Cardiac septum (tissue), 1 donor: ENCODE results near the gene ATXN1. TPM values are rescaled to one million over a fixed set of nuclear protein-coding genes. Genes with fewer than 3 reads are reported as not detected.

ENCODE experiments used
- DNase-seq: peaks from one replicate; pipeline ENCODE4 v3.0.0-alpha.2; 2020; ENCODE audit warnings: low spot score
- intact Hi-C: fragments of 100-400 bp; cut with DNase I; formaldehyde crosslinking; loops from one replicate; pipeline ENCODE4 v1.14.0; 2022
- total RNA-seq: library from RNA; stranded (reverse); fragmentation: NEBNext Ultra II Directional; extraction: Animal tissue kit (Norgen Biotek cat#: 25700); gene quantifications from one replicate; pipeline ENCODE4 v1.2.1, GENCODE V29; 2021
- donor health status: DM: no; HTN: no; CAD: no.

ATXN1 gene
- total RNA-seq, 1 donor from 2014 or later = 40.2 TPM

DNA sequence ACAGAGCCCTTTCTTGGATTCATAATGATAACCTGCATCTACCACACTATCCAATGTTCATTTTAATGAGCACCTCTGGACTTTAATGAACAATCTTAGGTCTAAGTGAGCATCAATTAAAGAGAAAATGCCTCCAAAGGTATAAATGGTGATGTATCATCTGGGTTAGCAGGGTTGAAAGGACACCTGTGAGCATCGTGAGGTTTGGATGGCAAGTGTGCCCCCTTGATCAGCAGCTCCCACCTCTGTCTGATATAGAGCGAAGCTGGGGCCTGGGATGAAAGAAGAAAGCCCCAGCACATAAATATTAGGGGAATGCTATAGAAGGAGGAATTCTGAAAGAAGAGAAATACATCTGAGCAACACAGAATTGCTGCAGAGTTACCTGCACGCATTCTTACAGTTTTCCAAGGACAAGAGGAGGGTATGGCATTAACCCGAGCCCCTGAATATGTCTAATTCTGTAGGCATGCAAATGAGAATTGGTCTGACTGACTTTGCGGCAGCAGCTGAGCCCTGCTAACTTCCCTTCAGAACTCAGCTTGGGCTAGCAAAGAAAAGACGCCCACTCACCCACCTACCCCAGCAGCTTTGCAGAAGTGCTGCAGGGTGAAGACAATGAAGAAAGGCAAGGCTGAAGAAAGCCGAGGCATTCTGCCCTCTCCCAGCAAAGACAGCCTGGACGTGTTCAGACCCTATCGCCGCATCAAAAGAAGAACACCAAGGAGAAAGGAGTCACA, 386.6 kb downstream of the ATXN1 start:
- intact Hi-C loops = no loop called here
- DNase-seq = no peak

DNA sequence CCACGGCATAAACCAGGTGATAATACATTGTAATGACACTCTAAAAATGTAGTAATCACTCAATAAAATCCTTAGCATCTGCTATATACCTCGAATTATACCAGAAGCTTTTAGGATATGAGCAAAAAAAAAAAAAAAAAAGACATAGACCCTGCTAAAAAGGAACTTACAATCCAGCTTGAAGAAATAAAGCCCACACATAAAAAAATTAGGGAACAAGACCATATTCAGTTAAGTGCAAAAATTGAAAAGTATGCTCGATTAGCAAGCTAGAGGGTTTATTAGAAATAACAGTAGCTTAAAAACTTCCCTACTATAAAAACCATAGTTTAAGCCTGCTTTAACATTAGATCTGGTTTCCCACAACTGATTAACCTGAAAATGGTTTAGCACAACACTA, 387.2 kb downstream of the ATXN1 start:
- intact Hi-C loops = no loop called here
- no peak for DNase-seq

DNA sequence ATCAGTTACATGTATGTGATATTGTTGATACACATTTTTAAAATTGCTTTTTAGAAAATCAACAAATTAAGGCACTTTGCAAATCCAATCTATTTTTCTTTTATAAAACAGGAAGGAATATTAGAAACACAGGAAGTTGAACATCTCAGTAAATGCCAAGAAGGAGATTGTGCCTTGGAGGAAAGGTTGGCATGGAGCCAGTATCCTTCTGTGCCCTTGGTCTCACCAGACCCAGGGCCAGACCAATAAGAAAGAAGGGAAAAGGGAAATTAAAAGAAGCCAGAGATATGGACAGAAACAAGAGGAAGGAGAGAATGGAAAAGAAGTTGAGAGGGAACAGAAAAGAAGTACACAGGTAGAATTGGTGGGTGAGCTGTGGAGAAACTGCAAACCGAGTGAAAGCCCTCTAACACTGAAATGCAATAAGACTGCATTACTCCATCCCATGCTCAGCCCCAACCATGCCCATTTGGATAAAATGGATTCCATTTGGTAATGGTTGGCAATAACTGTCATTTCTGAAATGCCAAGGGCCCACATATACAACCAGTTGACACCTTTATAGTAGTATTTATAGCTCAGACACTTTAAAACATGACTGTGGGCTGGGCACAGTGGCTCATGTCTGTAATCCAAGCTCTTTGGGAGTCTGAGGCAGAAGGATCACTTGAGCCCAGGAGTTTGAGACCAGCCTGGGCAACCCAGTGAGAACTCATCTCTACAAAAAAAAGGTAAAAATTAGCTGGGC, 389.1 kb downstream of the ATXN1 start:
- DNase-seq = no peak
- intact Hi-C loops = no loop called here

DNA sequence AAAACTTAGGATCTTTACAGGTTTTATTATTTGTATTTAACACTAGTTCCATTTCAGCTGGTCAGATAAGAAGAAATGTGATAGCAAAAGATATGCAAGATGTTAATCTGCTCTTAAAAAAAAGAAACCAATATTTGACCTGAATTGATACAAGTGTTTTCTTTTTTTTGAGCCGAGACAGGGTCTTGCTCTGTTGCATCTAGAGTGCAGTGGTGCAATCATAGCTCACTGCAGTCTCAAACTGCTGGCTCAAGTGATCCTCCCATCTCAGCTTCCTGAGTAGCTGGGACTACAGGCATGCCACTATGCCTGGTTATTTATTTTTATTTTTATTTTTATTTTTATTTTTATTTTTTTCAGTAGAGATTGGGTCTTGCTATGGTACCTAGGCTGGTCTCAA, 389.9 kb downstream of the ATXN1 start:
- intact Hi-C loops = no loop called here
- no peak for DNase-seq

DNA sequence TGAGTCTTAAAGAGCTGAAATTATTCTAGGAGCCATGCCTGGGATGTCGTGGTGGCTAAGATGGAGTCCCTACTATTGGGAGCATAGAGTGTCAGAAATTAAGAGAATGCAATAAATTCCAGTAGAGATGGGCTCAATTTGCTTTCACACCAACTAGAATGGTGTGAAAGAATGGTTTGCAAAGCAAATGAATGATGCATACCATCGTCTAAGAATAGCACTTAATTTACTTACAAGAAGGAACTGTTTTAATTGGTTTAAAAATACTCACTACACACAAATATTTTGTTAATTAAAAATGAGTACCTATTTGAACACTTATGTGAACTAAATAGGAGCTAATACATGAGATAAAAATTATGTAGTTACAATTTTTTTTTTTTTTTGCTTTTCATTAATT, 390.3 kb downstream of the ATXN1 start:
- intact Hi-C loops = no loop called here

DNA sequence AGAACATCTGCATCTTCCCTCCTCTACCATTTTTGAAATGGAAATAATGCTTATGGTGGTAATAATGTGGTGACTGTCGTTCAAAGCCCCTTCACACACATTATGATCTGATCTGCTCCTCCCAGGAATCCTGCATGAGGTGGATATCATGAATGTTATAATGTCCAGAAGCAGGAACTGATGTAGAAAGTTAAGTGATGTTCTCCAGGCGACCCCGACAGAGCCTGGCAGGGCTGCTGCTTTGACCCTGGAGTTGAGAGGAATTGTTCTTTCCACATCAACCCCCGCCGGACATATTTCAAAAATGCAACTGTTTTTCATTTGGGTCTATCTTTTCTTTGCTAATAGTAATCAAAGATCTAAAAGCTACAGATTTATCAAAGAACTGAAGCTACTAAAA, 391.3 kb downstream of the ATXN1 start:
- no peak for DNase-seq
- intact Hi-C loops = no loop called here

More for the DNA sequence above, 390.3 kb downstream of the ATXN1 start:
- no peak for DNase-seq

DNA sequence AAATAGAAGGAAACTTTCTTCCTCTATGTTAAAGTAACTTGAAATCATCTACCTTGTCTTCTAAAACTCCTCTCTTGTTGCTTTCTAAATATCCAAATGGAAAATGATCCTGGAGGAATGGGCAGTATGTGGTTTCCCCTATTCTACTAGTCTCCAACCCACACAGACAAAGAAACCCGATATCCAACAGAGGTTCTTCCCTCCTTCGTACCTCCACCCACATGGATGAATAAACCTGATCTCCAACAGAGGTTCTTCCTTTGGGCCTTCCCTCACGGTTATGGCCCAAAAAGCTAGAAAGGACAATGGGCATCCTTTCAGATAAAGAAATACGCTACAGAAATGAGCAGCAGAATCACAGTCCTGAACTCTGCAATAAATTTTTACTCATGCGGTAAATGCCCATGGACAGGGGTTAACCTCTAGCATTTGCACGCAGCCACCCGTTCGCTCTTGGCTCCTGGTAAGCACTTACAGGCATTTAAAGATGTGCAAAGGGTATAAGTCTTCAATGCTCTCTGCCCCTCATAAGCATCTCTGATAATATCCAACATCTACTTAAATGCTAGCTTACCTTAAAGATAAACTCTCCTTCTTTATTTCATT, 392.0 kb downstream of the ATXN1 start:
- DNase-seq = no peak
- intact Hi-C loops = no loop called here

DNA sequence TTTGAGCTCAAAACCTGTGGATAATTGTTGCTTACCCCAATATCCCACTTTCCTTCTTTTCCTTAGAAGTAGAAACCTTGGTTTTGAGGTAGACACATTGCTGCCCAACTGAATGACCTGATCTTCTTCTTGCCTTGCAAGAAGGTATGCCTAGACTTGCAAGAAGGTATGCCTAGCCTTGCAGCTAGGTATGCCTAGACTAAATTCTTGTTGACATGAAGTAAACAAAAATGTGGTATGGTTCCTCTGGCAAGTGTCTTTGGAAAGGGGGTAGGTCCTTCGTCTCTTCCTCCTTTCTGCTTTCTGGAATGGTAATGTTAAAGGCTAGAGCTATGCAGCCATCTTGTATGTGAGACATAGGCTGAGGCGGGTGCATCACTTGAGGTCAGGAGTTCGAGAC, 393.7 kb downstream of the ATXN1 start:
- intact Hi-C loops = no loop called here
- DNase-seq = no peak

DNA sequence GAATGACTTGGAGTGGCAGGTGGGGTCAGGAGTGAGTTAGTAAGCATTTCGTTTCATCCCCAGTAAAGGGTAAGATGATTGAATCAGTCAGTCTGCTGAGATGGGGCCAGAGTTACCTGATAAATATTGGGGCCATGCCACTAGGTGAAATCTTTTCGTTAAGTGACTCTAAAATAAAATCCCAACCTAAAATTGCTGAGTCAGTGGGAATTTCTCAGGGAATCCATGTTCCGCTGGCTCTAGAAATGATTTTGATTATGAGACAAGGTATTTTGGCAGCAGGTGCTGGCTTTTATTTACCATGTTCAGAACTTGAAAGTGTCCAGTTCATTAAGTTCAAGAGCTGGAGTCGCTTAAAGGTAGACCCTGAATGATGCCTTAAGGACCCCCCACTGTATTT, 397.5 kb downstream of the ATXN1 start:
- no peak for DNase-seq
- intact Hi-C loops = no loop called here

DNA sequence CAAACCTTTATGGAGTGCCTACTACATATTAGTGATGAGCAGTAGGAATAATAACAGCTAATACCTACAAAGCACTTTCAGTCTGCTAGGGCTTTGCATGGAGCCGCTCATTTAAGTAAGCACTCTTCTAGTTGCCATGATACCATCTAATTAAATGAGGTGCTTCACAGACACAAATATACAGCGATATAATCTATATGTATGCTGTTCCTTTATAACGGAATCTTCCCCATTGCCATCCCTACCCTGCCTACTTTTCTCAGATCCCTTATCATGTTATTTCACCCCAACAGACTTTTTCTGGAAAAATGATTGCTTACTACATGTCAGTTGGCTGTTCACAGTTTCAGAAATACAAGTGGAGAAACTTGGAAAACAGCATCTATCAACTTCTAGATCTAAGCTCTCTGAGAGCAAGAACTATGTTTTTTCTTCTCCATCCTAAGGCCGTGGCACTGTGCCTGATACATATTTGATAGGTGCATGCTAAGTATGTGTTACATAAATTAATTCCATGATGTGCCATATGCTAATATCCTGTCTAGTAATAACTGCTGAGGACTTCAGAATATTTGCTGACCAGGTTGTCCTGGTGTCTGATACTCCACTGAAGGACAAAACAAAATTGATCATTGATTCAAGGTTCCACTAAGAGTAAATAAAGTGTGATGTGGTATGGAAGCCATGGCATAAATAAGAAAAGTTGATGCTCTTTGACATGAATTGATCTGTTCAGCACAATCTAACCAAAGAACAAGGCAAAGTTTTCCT, 398.3 kb downstream of the ATXN1 start:
- no peak for DNase-seq
- intact Hi-C loops = no loop called here

DNA sequence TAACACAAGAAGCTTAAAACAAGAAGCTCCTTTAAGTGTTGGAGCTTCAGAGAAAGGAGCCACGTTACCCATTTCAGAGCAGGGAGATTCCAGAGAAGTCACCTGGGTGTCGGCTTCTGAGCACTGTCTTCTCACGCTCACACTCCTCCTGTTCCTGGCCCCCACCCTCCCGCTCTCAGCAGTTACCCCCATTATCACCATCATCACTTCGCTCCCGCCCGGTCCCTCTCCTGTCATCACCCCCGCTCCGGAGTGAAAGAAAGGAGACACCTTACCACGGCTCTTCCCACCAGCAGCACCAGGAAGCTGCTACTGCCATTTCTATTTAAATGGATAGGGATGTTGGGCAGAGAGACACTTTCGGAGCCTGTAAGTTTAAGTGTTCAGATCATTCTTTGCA, 399.0 kb downstream of the ATXN1 start:
- intact Hi-C loops = no loop called here
- DNase-seq = no peak

DNA sequence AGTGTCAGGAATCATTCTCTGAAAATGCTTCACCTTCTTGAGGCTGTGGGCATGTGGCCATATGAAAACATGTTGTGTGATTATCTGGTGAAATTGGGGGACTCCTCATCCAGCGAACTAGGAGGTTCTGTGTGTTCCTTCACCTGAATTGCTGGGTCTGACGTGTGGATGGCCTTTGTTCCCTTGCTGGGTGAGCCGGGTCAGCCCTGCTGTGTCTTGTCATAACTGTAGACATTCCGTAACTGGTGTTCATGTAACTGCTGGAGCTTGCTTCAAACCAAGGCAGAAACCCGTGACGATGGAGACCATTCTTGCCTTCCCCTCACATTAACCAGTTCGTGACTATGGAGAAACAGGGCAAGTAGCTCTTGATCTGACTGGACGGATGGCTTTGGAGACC, 399.4 kb downstream of the ATXN1 start:
- intact Hi-C loops = no loop called here

DNA sequence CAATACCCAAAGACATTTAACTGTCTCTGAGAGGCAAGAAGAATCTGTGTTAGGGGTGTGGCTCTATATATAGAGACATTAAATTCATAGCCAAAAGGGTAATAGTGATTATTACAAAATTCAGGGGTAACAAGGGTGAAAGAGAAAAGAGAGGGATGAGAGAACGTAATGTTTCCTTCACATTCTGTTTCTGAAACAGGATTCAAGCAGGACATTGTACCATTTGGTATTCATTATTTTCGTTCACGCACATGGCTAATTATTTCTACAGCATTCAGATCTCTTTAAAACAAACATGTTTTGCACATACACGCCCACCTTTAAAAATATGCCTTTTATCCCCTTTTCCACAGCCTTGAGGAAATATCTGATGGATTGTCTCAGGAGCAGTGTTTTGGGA, 400.1 kb downstream of the ATXN1 start:
- DNase-seq = no peak
- intact Hi-C loops = no loop called here

More for the DNA sequence above, 399.4 kb downstream of the ATXN1 start:
- no peak for DNase-seq

DNA sequence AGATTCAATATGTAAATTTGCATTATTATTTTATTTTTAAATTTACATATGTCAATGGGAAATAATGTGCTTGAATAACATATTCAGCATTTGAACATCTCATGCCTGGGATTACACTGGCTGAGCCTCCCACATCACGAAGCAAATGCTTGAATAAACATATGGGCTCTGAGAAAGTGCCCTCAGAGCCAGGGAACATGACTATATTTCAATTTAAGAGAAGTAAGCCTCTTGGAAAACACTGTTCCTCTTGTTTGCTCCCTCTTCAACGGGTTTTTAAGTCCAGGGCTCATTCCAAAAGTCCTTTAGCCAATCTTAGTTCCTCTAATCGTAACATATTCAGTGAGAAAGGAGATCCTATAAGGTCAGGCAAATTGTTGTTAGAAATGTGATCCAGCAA, 400.9 kb downstream of the ATXN1 start:
- intact Hi-C loops = no loop called here
- no peak for DNase-seq

DNA sequence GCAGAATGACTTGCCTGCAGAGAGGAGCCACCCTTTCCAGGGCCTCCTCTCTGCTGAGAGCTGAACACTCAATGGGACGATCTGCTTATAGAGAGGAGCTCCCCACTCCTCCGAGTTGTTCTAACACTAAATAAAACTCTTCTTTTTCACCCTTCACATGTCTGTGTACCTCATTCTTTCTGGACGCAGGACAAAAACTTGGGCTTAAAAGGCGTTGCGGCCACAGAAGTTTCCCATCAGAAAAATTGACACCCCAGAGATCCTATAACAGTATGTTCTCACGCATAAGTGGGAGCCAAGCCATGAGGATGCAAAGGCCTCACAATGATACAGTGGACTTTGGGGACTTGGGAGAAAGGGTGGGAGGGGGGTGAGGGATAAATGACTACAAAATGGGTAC, 401.7 kb downstream of the ATXN1 start:
- intact Hi-C loops = no loop called here
- DNase-seq = no peak

DNA sequence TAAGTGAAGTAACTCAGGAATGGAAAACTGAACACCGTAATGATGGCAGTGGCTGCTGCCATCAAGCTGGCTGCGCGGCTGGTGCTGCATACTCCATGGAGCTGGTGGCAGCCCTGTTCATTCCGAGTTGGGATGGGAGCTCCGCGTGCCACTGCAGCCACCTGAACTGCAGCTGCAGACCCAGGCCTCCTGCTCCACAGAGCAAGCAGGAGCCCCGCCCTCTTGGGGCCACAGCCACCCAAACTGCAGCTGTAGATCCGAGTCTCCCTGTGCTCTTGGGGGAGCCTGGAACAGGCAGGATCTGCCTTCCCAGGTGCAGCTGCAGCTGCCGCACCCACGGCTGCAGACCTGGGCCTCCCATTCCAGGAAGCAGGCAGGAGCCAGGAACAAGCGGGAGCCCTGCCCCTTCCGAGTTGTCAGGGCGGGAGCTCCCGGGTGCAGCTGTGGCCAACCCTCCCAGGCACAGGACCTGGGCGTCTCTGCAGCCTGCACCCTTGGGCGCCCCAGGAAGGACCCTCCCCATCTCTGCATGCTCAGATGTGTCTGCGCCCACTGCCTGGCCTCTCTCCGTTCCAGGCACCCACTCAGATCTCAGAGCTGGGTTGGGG, 402.6 kb downstream of the ATXN1 start:
- DNase-seq = no peak
- intact Hi-C loops = no loop called here

DNA sequence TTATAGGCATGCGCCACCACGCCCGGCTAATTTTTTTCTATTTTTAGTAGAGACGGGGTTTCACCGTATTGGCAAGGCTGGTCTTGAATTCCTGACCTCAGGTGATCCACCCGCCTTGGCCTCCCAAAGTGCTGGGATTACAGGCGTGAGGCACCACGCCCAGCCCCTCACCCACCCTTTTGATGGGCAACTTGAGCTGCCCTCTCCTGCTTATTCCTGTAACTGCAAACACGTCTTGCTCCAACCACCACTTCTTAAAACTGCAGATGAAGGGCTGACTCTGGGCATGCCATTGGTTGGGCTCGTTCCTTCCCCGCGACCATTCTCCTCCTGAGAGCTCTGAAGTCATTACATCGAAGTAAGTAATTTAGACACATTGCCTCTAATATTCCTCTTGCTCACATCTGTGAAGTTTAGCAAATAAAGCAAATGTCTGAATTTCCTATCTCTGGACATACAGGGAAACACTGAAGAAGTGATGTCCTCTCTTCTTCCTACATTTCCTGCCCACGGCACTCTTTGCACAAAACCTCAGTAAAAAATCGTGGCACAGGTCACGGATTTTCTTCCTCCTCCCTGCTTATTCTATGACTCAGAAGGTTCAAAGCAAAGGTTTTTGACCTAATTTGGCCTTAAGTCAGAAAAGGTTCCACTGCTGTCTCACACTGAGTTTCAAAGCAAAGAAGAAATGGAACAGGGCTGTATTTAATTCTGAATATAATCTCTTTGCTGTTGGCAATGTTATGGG, 405.4 kb downstream of the ATXN1 start:
- DNase-seq = no peak
- intact Hi-C loops = no loop called here

DNA sequence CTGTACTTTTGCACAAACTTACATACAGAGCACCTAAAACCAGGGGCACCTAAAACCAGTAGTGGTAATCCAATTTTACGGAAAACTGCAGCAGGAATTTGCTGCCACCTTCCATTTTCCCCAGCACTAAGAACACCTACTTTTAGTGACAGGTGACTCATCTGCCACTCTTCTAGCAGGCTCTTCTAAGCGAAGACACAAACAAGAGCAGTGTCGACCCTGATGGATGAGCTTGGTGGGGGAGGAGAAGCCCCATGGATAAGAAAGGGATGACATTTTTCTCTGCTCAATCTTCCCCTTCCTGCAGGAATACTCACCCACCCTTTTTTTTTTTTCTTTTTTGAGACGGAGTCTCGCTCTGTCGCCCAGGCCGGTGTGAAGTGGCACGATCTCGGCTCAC, 406.0 kb downstream of the ATXN1 start:
- intact Hi-C loops = no loop called here
- DNase-seq = no peak

DNA sequence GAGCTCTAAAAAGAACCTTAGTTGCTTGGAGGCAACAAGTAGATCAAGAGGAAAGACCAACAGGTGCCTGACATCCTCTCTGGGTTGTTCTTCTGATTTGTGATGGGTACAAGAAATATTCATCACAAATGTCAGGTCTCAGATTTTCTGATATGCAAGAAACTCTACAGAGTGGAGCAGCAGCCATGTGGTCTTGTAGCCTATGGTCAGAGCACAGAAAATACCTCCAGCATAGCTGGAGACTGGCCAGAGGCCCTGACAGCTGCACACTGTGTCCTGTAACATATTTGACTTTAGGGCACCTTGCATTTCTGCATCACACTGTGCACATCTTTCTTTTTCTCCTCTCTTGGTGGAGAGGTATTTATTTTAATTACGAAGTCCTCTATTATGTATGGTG, 406.6 kb downstream of the ATXN1 start:
- DNase-seq = no peak
- intact Hi-C loops = no loop called here
